GM21526 (cell line): ENCODE data around the gene UGT1A8.
"Not testable (repeated sequence)": the region's sequence is repeated elsewhere in the genome, so short reads cannot be mapped to it uniquely, and the experiment has no call there.

Source experiments
- ATAC-seq: cut with Tn5 transposase; IDR thresholded peaks from one replicate; pipeline ENCODE4 v1.9.1; 2021; ENCODE audit warnings: moderate library complexity; ENCODE audit not compliant: unreplicated experiment, low FRiP score

UGT1A8 gene

GRCh38 chr2:233638836-233639235 lies 21.4 kb downstream of the UGT1A8 start:
- ATAC-seq, result no peak

DNA sequence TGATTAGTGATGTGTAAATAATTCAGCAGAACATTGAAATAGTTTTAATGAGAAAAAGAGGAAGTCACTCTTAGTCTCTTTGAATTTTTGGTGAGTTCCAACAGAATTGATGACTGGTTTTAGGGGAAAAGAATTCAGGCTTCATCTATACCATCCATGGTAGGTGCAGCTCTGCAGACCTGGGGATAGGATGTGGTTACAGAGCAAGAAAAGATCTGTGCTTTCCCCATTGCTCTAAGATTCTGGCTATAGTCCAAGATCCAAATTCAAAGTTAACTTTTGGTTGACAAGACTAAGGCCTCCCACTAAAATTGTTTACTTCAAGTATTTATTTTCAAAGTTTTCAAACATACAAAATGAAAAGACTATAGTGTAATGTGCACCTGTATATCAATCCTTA lies 22.4 kb downstream of the UGT1A8 start:
- no peak for ATAC-seq

DNA sequence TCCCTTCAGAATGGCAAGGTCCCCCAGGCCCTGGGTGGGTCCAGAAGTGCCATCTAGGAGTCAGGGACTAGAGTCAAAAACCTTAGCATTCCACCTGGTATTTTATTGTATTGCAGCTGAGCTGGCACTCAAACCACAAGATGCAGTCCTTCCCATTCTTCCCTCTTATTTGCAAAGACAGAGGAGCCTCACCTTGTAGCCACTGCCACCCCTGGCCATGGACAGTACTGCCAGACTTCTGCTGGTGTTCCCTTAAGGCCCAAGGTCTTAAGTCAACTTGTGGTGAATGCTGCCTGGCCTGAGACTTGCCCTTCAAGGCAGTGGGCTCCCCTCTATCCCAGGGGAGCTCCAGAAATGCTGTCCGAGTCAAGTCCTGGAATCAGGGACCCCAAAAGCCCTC lies 25.7 kb downstream of the UGT1A8 start:
- no peak for ATAC-seq

- ATAC-seq, result not testable (repeated sequence)
Observed at GRCh38 chr2:233646033-233646432, 28.6 kb downstream of the UGT1A8 start.

DNA sequence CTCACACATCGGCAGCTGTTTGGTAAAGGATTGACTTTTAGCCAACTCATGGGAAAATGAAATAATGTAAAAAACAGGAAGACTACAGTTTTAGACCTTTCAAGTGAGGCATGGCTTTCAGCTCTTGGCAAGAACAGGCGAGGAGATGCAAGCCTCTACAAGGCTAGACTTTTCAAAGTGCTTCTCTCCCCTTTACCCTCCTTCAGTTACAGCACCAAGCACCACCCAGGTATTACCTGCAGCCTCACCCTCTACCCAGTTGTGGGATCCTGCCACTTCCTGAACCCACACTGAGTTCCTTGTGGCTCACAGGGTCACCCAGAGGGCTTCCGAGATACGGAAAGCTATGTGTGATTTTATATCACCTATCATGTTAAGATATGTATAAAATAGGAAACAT lies 33.5 kb downstream of the UGT1A8 start:
- ATAC-seq, result no peak

DNA sequence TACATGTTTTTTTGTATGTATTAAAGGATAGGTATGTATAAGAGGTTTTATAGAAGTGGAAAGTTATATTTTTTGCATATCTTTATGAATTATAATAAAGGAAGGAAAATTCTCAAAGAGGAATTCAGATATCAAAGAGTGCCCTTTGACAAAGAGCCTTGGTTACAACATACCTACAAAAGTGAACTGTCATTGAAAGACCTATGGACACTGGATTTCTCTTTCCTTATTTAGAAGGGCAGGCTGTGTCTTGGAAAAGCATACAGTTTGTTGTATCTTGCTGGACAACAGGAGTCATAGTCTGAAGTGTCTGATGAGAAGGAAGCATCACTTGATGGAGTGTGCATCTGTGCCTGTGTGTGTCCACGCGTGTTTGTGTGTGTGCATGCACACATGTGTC lies 34.0 kb downstream of the UGT1A8 start:
- ATAC-seq, result no peak

DNA sequence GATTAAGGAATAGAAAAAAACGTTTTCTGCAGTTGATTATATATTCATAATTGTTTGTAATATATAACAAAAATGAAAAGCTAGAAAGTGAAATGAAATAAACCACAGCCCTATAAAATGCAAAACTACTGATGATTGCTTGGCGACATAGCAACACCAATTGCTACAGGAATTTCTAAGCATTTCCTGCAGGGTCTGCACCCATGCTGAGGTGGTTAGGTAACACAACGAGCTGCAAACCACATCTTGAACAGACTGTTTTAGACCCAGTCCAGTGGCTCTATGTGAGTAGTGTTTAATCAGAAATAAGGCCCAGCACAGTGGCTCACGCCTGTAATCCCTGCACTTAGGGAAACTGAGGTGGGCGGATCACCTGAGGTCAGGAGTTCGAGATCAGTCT lies 37.1 kb downstream of the UGT1A8 start:
- ATAC-seq, result no peak

DNA sequence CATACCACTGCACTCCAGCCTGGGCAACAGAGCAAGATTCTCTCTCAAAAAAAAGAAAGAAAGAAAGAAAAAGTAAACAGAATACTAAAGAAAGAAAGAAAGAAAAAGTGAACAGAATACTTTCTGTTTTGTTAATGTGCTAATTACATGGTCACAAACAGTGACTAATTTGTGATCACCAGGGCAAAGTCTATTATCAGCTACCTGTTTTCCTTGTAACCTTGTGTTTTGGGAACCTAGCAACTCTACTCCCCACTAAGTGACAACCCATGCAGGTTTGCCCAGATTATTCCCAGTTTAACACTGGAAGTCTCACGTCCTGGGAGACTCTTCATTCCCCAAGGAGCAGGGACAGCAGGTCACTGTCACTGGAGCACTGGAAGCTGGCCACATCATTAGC lies 37.6 kb downstream of the UGT1A8 start:
- no peak for ATAC-seq

- ATAC-seq, result not testable (repeated sequence)
Observed at GRCh38 chr2:233655943-233656342, 38.5 kb downstream of the UGT1A8 start.

GRCh38 chr2:233656443-233656842 lies 39.0 kb downstream of the UGT1A8 start:
- ATAC-seq, result no peak

- no peak for ATAC-seq
Observed at GRCh38 chr2:233658610-233659009, 41.2 kb downstream of the UGT1A8 start.

GRCh38 chr2:233663911-233664310 lies 46.5 kb downstream of the UGT1A8 start:
- ATAC-seq, result no peak

DNA sequence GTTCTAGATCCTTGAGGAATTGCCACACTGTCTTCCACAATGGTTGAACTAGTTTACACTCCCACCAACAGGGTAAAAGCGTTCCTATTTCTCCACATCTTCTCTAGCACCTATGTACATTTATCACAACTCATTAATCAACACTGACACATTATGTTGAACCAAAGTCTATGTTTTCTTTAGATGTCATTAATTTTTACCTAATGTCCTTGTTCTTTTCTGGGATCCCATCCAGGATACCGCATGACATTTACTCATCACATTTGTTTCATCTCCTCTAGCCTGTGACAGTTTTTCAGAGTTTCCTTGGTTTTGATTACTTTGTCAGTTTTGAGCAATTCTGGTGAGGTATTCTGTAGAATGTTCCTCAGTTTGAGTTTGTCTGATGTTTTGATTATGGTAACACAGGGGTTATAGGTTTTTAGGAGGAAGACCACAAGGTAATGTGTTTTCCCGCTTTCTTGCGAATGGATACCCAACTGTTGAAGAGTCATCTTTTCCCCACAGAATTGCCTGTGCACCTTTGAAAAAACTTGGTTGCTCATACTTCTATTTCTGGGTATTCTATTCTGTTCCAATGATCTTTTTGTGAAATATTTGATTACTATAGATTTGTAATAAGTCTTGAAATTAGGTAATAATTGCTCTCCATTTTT lies 51.3 kb downstream of the UGT1A8 start:
- no peak for ATAC-seq

GRCh38 chr2:233671290-233672161 lies 54.1 kb downstream of the UGT1A8 start, which contains the start of gene UGT1A9:
TSS of gene UGT1A9 (plus strand) at chr2:233671898. CDS start at chr2:233671935, 37 bp downstream.
- no peak for ATAC-seq

GRCh38 chr2:233672886-233673285 lies 55.5 kb downstream of the UGT1A8 start:
- no peak for ATAC-seq

- ATAC-seq, result no peak
Observed at GRCh38 chr2:233673896-233674295, 56.5 kb downstream of the UGT1A8 start.

GRCh38 chr2:233674314-233674713 lies 56.9 kb downstream of the UGT1A8 start:
- ATAC-seq, result no peak

GRCh38 chr2:233674995-233675394 lies 57.6 kb downstream of the UGT1A8 start:
- ATAC-seq, result no peak

GRCh38 chr2:233676046-233676445 lies 58.6 kb downstream of the UGT1A8 start:
- no peak for ATAC-seq

- no peak for ATAC-seq
Observed at GRCh38 chr2:233679196-233679595, 61.8 kb downstream of the UGT1A8 start.

DNA sequence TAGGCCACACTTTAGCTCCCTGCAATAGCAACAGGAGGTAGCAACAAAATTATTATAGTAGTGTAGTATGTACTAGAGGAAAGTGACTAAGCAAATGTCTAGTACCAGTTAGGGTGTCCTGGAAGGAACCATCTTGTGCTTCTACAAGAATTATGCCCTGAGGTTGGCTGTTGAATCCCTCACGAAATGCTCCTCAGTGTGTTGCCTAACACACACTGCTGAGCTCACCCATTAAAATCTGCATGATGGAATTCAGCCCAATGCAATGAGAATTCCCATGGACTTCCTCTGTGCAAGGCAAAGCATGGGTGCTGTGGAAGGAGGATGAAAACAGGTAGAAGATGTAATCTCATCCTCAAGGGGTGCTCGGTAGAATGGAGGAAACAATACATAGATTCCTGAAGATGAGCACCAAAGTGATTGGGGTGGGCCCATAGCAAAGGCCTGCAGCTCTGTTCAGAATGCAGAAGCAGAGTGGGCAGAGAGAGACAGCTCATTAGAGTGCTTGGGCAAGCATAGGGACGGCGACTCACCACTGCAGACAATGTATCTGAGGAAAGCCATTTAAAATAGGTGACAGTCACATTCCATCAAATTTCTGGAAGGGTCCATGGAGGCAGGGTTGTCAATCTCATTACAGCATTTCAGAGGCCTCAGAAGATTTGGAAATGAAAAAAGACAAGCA lies 63.1 kb downstream of the UGT1A8 start:
- no peak for ATAC-seq
